ENCODE measurements around the gene DNAH6. TPM values are rescaled to one million over a fixed set of nuclear protein-coding genes. Genes with fewer than 3 reads are reported as not detected.

DNAH6 gene
- total and polyA plus RNA-seq, 2 experiments from 2014 or later = 0.11 TPM; not detected in 1

DNA sequence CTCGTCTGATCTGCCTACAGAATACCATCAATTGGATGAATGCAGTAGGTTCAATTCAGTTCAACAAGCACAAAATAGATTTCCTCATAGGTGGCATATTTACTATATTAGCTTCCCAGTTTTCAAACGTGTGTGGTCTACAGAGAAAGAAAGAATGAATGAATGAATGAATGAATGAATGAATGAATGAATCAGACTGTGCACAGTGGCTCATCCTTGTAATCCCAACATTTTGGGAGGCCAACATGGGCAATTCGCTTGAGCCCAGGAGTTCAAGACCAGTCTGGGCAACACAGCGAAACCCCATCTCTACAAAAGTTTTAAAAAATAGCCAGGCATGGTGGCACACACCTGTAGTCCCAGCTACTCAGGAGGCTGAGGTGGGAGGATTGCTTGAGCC, 269.7 kb downstream of the DNAH6 start:
- H3K36me3 ChIP-seq (ENCODE audit: low read depth) = no peaks in the 10 kb centered on the region
- H3K9me3 ChIP-seq (ENCODE audit: low read depth) = no peaks in the 10 kb centered on the region
- no peak for DNase-seq
- no peaks in the 10 kb centered on the region for H3K4me1 ChIP-seq (ENCODE audit: insufficient read depth)
- H3F3A ChIP-seq (ENCODE audit: insufficient read depth) = no peaks in the 10 kb centered on the region
- H3K4me2 ChIP-seq (ENCODE audit: unreplicated experiment) = no peak overlapping the region
- H3K27me3 ChIP-seq (replicated peaks; ENCODE audit: insufficient read depth) = no peaks in the 10 kb centered on the region
- no peaks in the 10 kb centered on the region for H3K79me2 ChIP-seq (ENCODE audit: insufficient read depth)
- H4K20me1 ChIP-seq (ENCODE audit: insufficient read depth) = no peaks in the 10 kb centered on the region
- H3K9me2 ChIP-seq (ENCODE audit: insufficient read depth) = no peaks in the 10 kb centered on the region
- H2AFZ ChIP-seq = no peak overlapping the region
- WGBS, 2 experiments (ENCODE audit: low coverage in 1 of 2, low lambda C conversion rate in 2 of 2, missing lambda C conversion rate in 2 of 2) = 73 to 80% methylated on average over 4 of the region's 4 CpGs
- TF ChIP-seq EZH2phosphoT487 (IDR thresholded peaks at IDR 0.05; ENCODE audit: insufficient read depth, low read depth) (no peak), EZH2 (IDR thresholded peaks at IDR 0.05; ENCODE audit: insufficient read depth, poor library complexity, severe bottlenecking) (no peak)
- H3K27ac ChIP-seq = no peak overlapping the region
- in situ Hi-C loops (cut with MboI) = no loop called here
- H3K9ac ChIP-seq = no peak overlapping the region
- no peak overlapping the region for H3K4me3 ChIP-seq

DNA sequence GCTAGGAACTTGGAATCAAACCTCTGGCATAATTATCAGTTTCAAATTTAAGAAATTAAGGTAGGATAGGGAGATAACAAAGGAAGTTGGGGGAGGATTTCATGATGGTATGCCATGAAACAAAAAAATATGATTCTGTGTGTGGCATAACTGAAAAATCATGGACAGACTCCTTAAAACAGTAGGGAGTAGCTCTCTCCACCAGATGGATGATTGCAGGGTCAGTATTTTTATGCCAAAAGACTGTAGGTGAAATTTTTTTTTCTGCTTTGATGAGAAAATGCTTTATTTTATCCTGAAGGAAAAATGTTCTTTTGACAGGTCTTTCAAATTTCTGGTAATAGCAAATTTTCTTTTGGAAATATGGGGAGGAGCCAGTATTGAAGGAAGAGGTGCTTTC, 270.3 kb downstream of the DNAH6 start:
- TF ChIP-seq EZH2 (IDR thresholded peaks at IDR 0.05; ENCODE audit: insufficient read depth, poor library complexity, severe bottlenecking) (no peak), EZH2phosphoT487 (IDR thresholded peaks at IDR 0.05; ENCODE audit: insufficient read depth, low read depth) (no peak)
- Histone ChIP-seq H3K9ac (no peak overlapping the region), H3K27ac (no peak overlapping the region), H3K4me1 (ENCODE audit: insufficient read depth) (no peaks in the 10 kb centered on the region), H3K4me2 (ENCODE audit: unreplicated experiment) (no peak overlapping the region), H3K9me2 (ENCODE audit: insufficient read depth) (no peaks in the 10 kb centered on the region), H4K20me1 (ENCODE audit: insufficient read depth) (no peaks in the 10 kb centered on the region), H3K9me3 (ENCODE audit: low read depth) (no peaks in the 10 kb centered on the region), H3K79me2 (ENCODE audit: insufficient read depth) (no peaks in the 10 kb centered on the region), H3F3A (ENCODE audit: insufficient read depth) (no peaks in the 10 kb centered on the region), H2AFZ (no peak overlapping the region), H3K4me3 (no peak overlapping the region), H3K36me3 (ENCODE audit: low read depth) (no peaks in the 10 kb centered on the region), H3K27me3 (replicated peaks; ENCODE audit: insufficient read depth) (no peaks in the 10 kb centered on the region)
- in situ Hi-C loops (cut with MboI) = no loop called here
- no peak for DNase-seq

DNA sequence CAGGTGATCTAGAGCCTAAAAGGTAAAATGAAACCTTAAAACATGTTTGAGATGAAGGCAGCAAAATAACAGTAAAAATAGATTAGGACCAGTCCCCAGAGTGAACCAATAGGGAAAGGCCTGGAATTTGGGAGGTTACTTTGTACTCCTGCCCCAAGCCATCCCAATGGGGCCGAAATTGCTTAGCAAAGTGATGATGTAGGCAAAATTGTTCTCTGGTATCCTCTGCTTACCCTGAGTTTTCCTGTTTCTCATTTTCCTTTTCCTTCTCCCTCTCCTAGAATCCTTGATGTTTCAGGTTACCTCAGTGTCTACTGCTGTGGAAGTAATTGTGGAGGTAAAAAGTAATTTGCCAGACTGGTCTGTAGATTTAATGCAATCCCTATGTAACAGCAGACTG, 271.7 kb downstream of the DNAH6 start:
- Histone ChIP-seq H3K9me3 (ENCODE audit: low read depth) (no peaks in the 10 kb centered on the region), H3K79me2 (ENCODE audit: insufficient read depth) (no peaks in the 10 kb centered on the region), H2AFZ (no peak overlapping the region), H3K27me3 (replicated peaks; ENCODE audit: insufficient read depth) (no peaks in the 10 kb centered on the region), H3K36me3 (ENCODE audit: low read depth) (no peaks in the 10 kb centered on the region), H4K20me1 (ENCODE audit: insufficient read depth) (no peaks in the 10 kb centered on the region), H3K27ac (no peak overlapping the region), H3K4me1 (ENCODE audit: insufficient read depth) (no peaks in the 10 kb centered on the region), H3F3A (ENCODE audit: insufficient read depth) (no peaks in the 10 kb centered on the region), H3K4me2 (ENCODE audit: unreplicated experiment) (no peak overlapping the region), H3K9ac (no peak overlapping the region), H3K9me2 (ENCODE audit: insufficient read depth) (no peaks in the 10 kb centered on the region), H3K4me3 (no peak overlapping the region)
- TF ChIP-seq EZH2phosphoT487 (IDR thresholded peaks at IDR 0.05; ENCODE audit: insufficient read depth, low read depth) = no peak
- TF ChIP-seq EZH2 (IDR thresholded peaks at IDR 0.05; ENCODE audit: insufficient read depth, poor library complexity, severe bottlenecking) = no peak
- WGBS, 2 experiments (ENCODE audit: low coverage in 1 of 2, low lambda C conversion rate in 2 of 2, missing lambda C conversion rate in 2 of 2) = 91 to 92% methylated on average over 1 of the region's 1 CpG
- in situ Hi-C loops (cut with MboI) = no loop called here
- DNase-seq = no peak

DNA sequence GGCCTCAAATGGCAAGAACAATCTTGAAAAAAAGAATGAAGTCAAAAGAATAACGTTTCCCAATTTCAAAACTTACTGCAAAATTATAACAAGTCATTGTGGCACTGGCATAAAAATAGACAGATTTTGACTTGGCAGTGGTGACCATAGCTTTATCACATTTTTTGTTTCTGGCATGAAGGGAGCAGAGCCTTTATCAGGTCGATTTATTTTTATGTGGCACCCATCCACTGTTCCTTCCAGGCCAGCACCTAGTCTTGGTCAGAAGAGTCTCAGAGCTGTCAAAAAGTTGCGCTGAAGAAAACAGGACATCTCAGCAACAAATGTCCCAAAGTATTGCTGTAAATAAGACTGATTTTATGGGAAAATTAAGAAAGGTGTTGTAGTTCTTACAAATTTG, 272.2 kb downstream of the DNAH6 start:
- Histone ChIP-seq H3K27ac (no peak overlapping the region), H4K20me1 (ENCODE audit: insufficient read depth) (no peaks in the 10 kb centered on the region), H3K4me2 (ENCODE audit: unreplicated experiment) (no peak overlapping the region), H3K9ac (no peak overlapping the region), H2AFZ (no peak overlapping the region), H3K27me3 (replicated peaks; ENCODE audit: insufficient read depth) (no peaks in the 10 kb centered on the region), H3K9me2 (ENCODE audit: insufficient read depth) (no peaks in the 10 kb centered on the region), H3F3A (ENCODE audit: insufficient read depth) (no peaks in the 10 kb centered on the region), H3K9me3 (ENCODE audit: low read depth) (no peaks in the 10 kb centered on the region), H3K4me3 (no peak overlapping the region), H3K79me2 (ENCODE audit: insufficient read depth) (no peaks in the 10 kb centered on the region), H3K4me1 (ENCODE audit: insufficient read depth) (no peaks in the 10 kb centered on the region), H3K36me3 (ENCODE audit: low read depth) (no peaks in the 10 kb centered on the region)
- TF ChIP-seq EZH2phosphoT487 (IDR thresholded peaks at IDR 0.05; ENCODE audit: insufficient read depth, low read depth) (no peak), EZH2 (IDR thresholded peaks at IDR 0.05; ENCODE audit: insufficient read depth, poor library complexity, severe bottlenecking) (no peak)
- in situ Hi-C loops (cut with MboI) = no loop called here
- no peak for DNase-seq
- WGBS, 2 experiments (ENCODE audit: low coverage in 1 of 2, low lambda C conversion rate in 2 of 2, missing lambda C conversion rate in 2 of 2) = 45 to 47% methylated on average over 3 of the region's 3 CpGs

DNA sequence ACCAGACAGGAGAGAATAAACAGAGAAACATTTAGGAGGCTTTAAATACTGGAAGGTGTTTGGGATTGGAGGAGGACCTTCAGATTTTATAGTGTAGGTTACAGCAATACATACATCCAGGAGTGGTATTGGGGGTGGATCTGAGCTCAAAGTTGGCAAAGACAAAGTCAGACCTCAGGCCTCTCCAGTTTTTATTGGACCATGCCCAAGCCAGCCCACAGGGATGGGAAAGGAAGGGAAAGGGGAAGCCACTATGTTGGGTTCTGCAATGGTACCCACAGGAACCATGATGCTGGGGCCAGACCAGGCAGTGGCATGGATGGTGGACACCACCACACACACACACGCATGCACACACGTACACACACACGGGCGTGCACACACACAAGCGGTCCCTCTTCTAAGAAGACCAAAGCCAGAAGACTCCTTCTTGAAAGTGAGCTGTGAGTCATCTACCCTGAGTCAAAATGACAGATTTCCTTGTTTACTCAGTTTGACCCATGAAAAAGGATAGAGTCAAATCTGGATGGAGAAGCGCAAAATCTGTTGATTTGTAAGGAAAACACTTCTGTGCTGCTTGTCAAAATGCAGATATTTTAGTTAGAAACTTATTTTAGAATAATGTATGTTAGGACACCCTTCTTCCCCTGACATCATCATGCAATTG, 276.7 kb downstream of the DNAH6 start:
- 97% methylated on average over 6 of the region's 6 CpGs for WGBS, 2 experiments (ENCODE audit: low coverage in 1 of 2, low lambda C conversion rate in 2 of 2, missing lambda C conversion rate in 2 of 2)
- in situ Hi-C loops (cut with MboI) = no loop called here
- no peak overlapping the region for H2AFZ ChIP-seq
- H3K4me2 ChIP-seq (ENCODE audit: unreplicated experiment) = no peak overlapping the region
- no peaks in the 10 kb centered on the region for H3K4me1 ChIP-seq (ENCODE audit: insufficient read depth)
- H3F3A ChIP-seq (ENCODE audit: insufficient read depth) = no peaks in the 10 kb centered on the region
- DNase-seq = no peak
- H4K20me1 ChIP-seq (ENCODE audit: insufficient read depth) = no peaks in the 10 kb centered on the region
- H3K79me2 ChIP-seq (ENCODE audit: insufficient read depth) = no peaks in the 10 kb centered on the region
- H3K27ac ChIP-seq = no peak overlapping the region
- H3K9me2 ChIP-seq (ENCODE audit: insufficient read depth) = no peaks in the 10 kb centered on the region
- H3K36me3 ChIP-seq (ENCODE audit: low read depth) = no peaks in the 10 kb centered on the region
- no peak overlapping the region for H3K4me3 ChIP-seq
- no peak overlapping the region for H3K9ac ChIP-seq
- no peaks in the 10 kb centered on the region for H3K9me3 ChIP-seq (ENCODE audit: low read depth)
- TF ChIP-seq EZH2 (IDR thresholded peaks at IDR 0.05; ENCODE audit: insufficient read depth, poor library complexity, severe bottlenecking) (no peak), EZH2phosphoT487 (IDR thresholded peaks at IDR 0.05; ENCODE audit: insufficient read depth, low read depth) (no peak)
- no peaks in the 10 kb centered on the region for H3K27me3 ChIP-seq (replicated peaks; ENCODE audit: insufficient read depth)

All from GM23248 (cell line).